GM12878 (cell line): Measurements from ENCODE around the gene CRY1.

ENCODE experiments used
- CREB1 ChIP-seq: IDR thresholded peaks from 2 replicates; pipeline ENCODE4 v1.6.1; 2012; ENCODE audit warnings: low read depth, mild to moderate bottlenecking, inconsistent platforms
- CTCF ChIP-seq, 3 experiments: IDR thresholded peaks in 2 of 3; conservative IDR thresholded peaks in 1 of 3; 2 replicates each; pipeline ENCODE4 v1.5.1; 2011; ENCODE audit warnings: low read depth in 3 of 3, low read length in 3 of 3, mild to moderate bottlenecking in 3 of 3, control low read depth in 2 of 3, moderate library complexity in 2 of 3, inconsistent platforms in 1 of 3, mixed read lengths in 1 of 3; ENCODE audit not compliant: control insufficient read depth in 2 of 3, insufficient read depth in 1 of 3; ENCODE audit errors: extremely low read depth in 1 of 3
- EGR1 ChIP-seq, 2 experiments: IDR thresholded peaks; 1 replicate in 1 of 2; 2 replicates in 1 of 2; pipeline ENCODE4 v1.6.1; 2011 to 2012; ENCODE audit warnings: low read depth in 2 of 2, low read length in 2 of 2, borderline replicate concordance in 1 of 2, mild to moderate bottlenecking in 1 of 2, moderate library complexity in 1 of 2
- EP300 ChIP-seq, 2 experiments: fragments of 150-350 bp in 1 of 2; IDR thresholded peaks; 2 replicates each; pipeline ENCODE4 v1.6.1; 2011 to 2012; ENCODE audit warnings: low read depth in 2 of 2, low read length in 2 of 2, borderline replicate concordance in 1 of 2, improper control_type of control experiment in 1 of 2, inconsistent platforms in 1 of 2; ENCODE audit not compliant: control insufficient read depth in 1 of 2
- MAX ChIP-seq: IDR thresholded peaks from 2 replicates; pipeline ENCODE4 v1.6.1; 2012; ENCODE audit warnings: low read depth, low read length, improper control_type of control experiment
- POLR2A ChIP-seq: IDR thresholded peaks from 2 replicates; pipeline ENCODE4 v1.6.1; 2011; ENCODE audit warnings: low read depth, mild to moderate bottlenecking, low read length
- POLR2AphosphoS2 ChIP-seq: IDR thresholded peaks from 2 replicates; pipeline ENCODE4 v1.6.1; 2011; ENCODE audit warnings: low read depth, mild to moderate bottlenecking, low read length, improper control_type of control experiment, moderate library complexity
- RCOR1 ChIP-seq: conservative IDR thresholded peaks from 2 replicates; pipeline ENCODE4 v1.6.1; 2012; ENCODE audit warnings: low read depth, low read length, improper control_type of control experiment
- REST ChIP-seq: IDR thresholded peaks from 2 replicates; pipeline ENCODE4 v1.6.1; 2012; ENCODE audit warnings: mild to moderate bottlenecking, low read depth, low read length
- SUPT20H ChIP-seq: IDR thresholded peaks from 2 replicates; pipeline ENCODE4 v1.6.1; 2011; ENCODE audit warnings: low read depth, mild to moderate bottlenecking, low read length, moderate library complexity, borderline replicate concordance; ENCODE audit not compliant: control insufficient read depth
- YY1 ChIP-seq: IDR thresholded peaks from 2 replicates; pipeline ENCODE4 v1.6.1; 2011; ENCODE audit warnings: low read depth, mild to moderate bottlenecking, low read length
- ZNF274 ChIP-seq: IDR thresholded peaks from one replicate; pipeline ENCODE4 v1.8.0; 2011; ENCODE audit not compliant: insufficient read length, insufficient read depth

- TF ChIP-seq CTCF (IDR thresholded peaks at IDR 0.05 in 2 of 3, conservative IDR thresholded peaks at IDR 0.05 in 1 of 3; ENCODE audit: control insufficient read depth in 2 of 3, extremely low read depth in 1 of 3, insufficient read depth in 1 of 3, low read depth in 3 of 3, low read length in 3 of 3) (no peak), MAX (no peak), RCOR1 (no peak), CREB1 (no peak), POLR2A (no peak), REST (no peak), ZNF274 (no peak), EGR1 (IDR thresholded peaks at IDR 0.05; ENCODE audit: borderline replicate concordance in 1 of 2, low read depth in 2 of 2, low read length in 2 of 2) (no peak), SUPT20H (no peak), EP300 (IDR thresholded peaks at IDR 0.05; ENCODE audit: borderline replicate concordance in 1 of 2, control insufficient read depth in 1 of 2, low read depth in 2 of 2, low read length in 2 of 2) (no peak), POLR2AphosphoS2 (no peak), YY1 (no peak)
Observed at GRCh38 chr12:107127482-107128430, 34.4 kb upstream of the CRY1 start.
